WTC11 (cell line): ENCODE data around the gene LDLRAD4. TPM values are rescaled to one million over a fixed set of nuclear protein-coding genes. Genes with fewer than 3 reads are reported as not detected.

Experiments
- ATAC-seq: fragments of 200-7000 bp; cut with Tn5 transposase; 2 replicates; pipeline ENCODE4 v1.10.0; 2021; ENCODE audit warnings: mild to moderate bottlenecking, moderate library complexity
- CTCF ChIA-PET: fragments of 300-600 bp; sonication (Branson Sonifier 250); formaldehyde crosslinking; loops from one replicate; lab custom pipeline; 2021; ENCODE audit warnings: antibody characterized with exemption; lab: Charles Lee
- POLR2A ChIA-PET: fragments of 350-600 bp; sonication (Branson Sonifier 250); formaldehyde crosslinking; loops from one replicate; lab custom pipeline; 2021; ENCODE audit warnings: antibody characterized with exemption; lab: Charles Lee
- DNase-seq: peaks from one replicate; pipeline ENCODE4 v3.0.0; 2021; ENCODE audit warnings: low spot score
- H3K27ac Mint-ChIP-seq: 2 replicates; pipeline ENCODE4 v1.8.0; 2021; ENCODE audit warnings: mixed read lengths
- H3K27me3 Mint-ChIP-seq: 2 replicates; pipeline ENCODE4 v1.8.0; 2021; ENCODE audit warnings: low read depth, mild to moderate bottlenecking, moderate library complexity, mixed read lengths
- H3K36me3 Mint-ChIP-seq: 2 replicates; pipeline ENCODE4 v1.8.0; 2021; ENCODE audit warnings: mixed read lengths
- H3K4me1 Mint-ChIP-seq: 2 replicates; pipeline ENCODE4 v1.8.0; 2022; ENCODE audit warnings: mixed read lengths
- H3K4me3 Mint-ChIP-seq: 2 replicates; pipeline ENCODE4 v1.8.0; 2021; ENCODE audit warnings: mild to moderate bottlenecking, moderate library complexity, mixed read lengths
- H3K9me3 Mint-ChIP-seq: 2 replicates; pipeline ENCODE4 v1.8.0; 2021; ENCODE audit warnings: mixed read lengths
- FOXK1 ChIP-seq: sonication (generic); formaldehyde crosslinking; IDR thresholded peaks from 2 replicates; pipeline ENCODE4 v1.8.0; 2022; ENCODE audit warnings: mild to moderate bottlenecking, moderate library complexity, missing genetic modification reagents
- IRF2 ChIP-seq: sonication (generic); formaldehyde crosslinking; IDR thresholded peaks from 2 replicates; pipeline ENCODE4 v1.8.0; 2022; ENCODE audit warnings: low read depth, missing genetic modification reagents, borderline replicate concordance
- JUN ChIP-seq: sonication (generic); formaldehyde crosslinking; IDR thresholded peaks from 2 replicates; pipeline ENCODE4 v1.8.0; 2023; ENCODE audit warnings: mild to moderate bottlenecking, missing genetic modification reagents
- NFYB ChIP-seq: sonication (generic); formaldehyde crosslinking; conservative IDR thresholded peaks from 2 replicates; pipeline ENCODE4 v1.8.0; 2022; ENCODE audit warnings: low read depth, missing genetic modification reagents
- NR2C2 ChIP-seq: sonication (generic); formaldehyde crosslinking; IDR thresholded peaks from 2 replicates; pipeline ENCODE4 v1.8.0; 2022; ENCODE audit warnings: mild to moderate bottlenecking, missing genetic modification reagents
- SOX15 ChIP-seq: fragments of 250-450 bp; sonication (Bioruptor Pico); IDR thresholded peaks from 2 replicates; pipeline ENCODE4 v1.9.0; 2021; ENCODE audit warnings: mild to moderate bottlenecking
- TEAD4 ChIP-seq: sonication (generic); formaldehyde crosslinking; IDR thresholded peaks from 2 replicates; pipeline ENCODE4 v1.8.0; 2022; ENCODE audit warnings: mild to moderate bottlenecking, missing genetic modification reagents
- ZNF263 ChIP-seq: sonication (generic); formaldehyde crosslinking; IDR thresholded peaks from 2 replicates; pipeline ENCODE4 v1.8.1; 2022; ENCODE audit warnings: low read depth, mild to moderate bottlenecking, moderate library complexity, missing genetic modification reagents
- ZNF317 ChIP-seq: sonication (generic); formaldehyde crosslinking; IDR thresholded peaks from 2 replicates; pipeline ENCODE4 v1.8.1; 2023; ENCODE audit warnings: low read depth, mild to moderate bottlenecking, moderate library complexity, missing genetic modification reagents, borderline replicate concordance
- ZNF671 ChIP-seq: fragments of 250-450 bp; sonication (Bioruptor Pico); IDR thresholded peaks from 2 replicates; pipeline ENCODE4 v1.8.0; 2021; ENCODE audit warnings: mild to moderate bottlenecking
- total RNA-seq: library from RNA; stranded (reverse); gene quantifications from 3 replicates; pipeline ENCODE4 v1.2.3, GENCODE V29; 2021
- TF ChIP-seq, protein P1 (sequence below): fragments of 250-450 bp; sonication (Bioruptor Pico); IDR thresholded peaks from 2 replicates; pipeline ENCODE4 v1.9.0; 2021; ENCODE audit warnings: mild to moderate bottlenecking, borderline replicate concordance
- TF ChIP-seq, protein P2 (sequence below): sonication (generic); formaldehyde crosslinking; IDR thresholded peaks from 2 replicates; pipeline ENCODE4 v1.8.1; 2023; ENCODE audit warnings: mild to moderate bottlenecking, missing genetic modification reagents, moderate library complexity
- TF ChIP-seq, protein P3 (sequence below): fragments of 250-450 bp; sonication (Bioruptor Pico); IDR thresholded peaks from 2 replicates; pipeline ENCODE4 v1.9.0; 2021; ENCODE audit warnings: mild to moderate bottlenecking
- TF ChIP-seq, protein P4 (sequence below): fragments of 250-450 bp; sonication (Bioruptor Pico); IDR thresholded peaks from 2 replicates; pipeline ENCODE4 v1.9.0; 2021; ENCODE audit warnings: moderate library complexity, mild to moderate bottlenecking, inconsistent platforms, borderline replicate concordance
- TF ChIP-seq, protein P5 (sequence below): sonication (generic); formaldehyde crosslinking; IDR thresholded peaks from 2 replicates; pipeline ENCODE4 v1.8.1; 2022; ENCODE audit warnings: missing genetic modification reagents, borderline replicate concordance
- TF ChIP-seq, protein P6 (sequence below): sonication (generic); formaldehyde crosslinking; IDR thresholded peaks from 2 replicates; pipeline ENCODE4 v1.8.1; 2023; ENCODE audit warnings: mild to moderate bottlenecking, missing genetic modification reagents, borderline replicate concordance
- TF ChIP-seq, protein P7 (sequence below): sonication (generic); formaldehyde crosslinking; IDR thresholded peaks from 2 replicates; pipeline ENCODE4 v1.8.1; 2023; ENCODE audit warnings: mild to moderate bottlenecking, missing genetic modification reagents

The LDLRAD4 gene
- total RNA-seq, 1 experiment from 2014 or later = 6.2 TPM

DNA sequence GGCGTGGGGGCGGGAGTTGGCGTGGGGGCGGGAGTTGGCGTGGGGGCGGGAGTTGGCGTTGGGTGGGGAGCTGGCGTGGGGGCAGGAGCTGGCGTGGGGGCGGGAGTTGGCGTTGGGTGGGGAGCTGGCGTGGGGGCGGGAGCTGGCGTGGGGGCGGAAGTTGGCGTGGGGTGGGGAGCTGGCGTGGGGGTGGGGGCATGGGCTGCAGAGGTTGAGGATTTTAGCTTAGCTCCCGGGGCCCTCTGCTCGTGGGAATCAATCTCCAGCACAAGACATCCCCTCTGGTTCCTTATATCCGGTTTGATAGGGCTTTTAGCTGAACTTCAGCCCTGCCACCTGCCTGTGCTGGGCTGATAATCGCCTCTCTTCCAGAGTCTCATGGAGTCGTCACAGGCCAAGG, 177.0 kb downstream of the LDLRAD4 start (continued):
- TF ChIP-seq, protein P1, sequence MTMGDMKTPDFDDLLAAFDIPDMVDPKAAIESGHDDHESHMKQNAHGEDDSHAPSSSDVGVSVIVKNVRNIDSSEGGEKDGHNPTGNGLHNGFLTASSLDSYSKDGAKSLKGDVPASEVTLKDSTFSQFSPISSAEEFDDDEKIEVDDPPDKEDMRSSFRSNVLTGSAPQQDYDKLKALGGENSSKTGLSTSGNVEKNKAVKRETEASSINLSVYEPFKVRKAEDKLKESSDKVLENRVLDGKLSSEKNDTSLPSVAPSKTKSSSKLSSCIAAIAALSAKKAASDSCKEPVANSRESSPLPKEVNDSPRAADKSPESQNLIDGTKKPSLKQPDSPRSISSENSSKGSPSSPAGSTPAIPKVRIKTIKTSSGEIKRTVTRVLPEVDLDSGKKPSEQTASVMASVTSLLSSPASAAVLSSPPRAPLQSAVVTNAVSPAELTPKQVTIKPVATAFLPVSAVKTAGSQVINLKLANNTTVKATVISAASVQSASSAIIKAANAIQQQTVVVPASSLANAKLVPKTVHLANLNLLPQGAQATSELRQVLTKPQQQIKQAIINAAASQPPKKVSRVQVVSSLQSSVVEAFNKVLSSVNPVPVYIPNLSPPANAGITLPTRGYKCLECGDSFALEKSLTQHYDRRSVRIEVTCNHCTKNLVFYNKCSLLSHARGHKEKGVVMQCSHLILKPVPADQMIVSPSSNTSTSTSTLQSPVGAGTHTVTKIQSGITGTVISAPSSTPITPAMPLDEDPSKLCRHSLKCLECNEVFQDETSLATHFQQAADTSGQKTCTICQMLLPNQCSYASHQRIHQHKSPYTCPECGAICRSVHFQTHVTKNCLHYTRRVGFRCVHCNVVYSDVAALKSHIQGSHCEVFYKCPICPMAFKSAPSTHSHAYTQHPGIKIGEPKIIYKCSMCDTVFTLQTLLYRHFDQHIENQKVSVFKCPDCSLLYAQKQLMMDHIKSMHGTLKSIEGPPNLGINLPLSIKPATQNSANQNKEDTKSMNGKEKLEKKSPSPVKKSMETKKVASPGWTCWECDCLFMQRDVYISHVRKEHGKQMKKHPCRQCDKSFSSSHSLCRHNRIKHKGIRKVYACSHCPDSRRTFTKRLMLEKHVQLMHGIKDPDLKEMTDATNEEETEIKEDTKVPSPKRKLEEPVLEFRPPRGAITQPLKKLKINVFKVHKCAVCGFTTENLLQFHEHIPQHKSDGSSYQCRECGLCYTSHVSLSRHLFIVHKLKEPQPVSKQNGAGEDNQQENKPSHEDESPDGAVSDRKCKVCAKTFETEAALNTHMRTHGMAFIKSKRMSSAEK (CRISPR knock-in tag) = no peak
- TF ChIP-seq, protein P2, sequence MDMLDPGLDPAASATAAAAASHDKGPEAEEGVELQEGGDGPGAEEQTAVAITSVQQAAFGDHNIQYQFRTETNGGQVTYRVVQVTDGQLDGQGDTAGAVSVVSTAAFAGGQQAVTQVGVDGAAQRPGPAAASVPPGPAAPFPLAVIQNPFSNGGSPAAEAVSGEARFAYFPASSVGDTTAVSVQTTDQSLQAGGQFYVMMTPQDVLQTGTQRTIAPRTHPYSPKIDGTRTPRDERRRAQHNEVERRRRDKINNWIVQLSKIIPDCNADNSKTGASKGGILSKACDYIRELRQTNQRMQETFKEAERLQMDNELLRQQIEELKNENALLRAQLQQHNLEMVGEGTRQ (CRISPR knock-in tag) = no peak
- TF ChIP-seq, protein P3, sequence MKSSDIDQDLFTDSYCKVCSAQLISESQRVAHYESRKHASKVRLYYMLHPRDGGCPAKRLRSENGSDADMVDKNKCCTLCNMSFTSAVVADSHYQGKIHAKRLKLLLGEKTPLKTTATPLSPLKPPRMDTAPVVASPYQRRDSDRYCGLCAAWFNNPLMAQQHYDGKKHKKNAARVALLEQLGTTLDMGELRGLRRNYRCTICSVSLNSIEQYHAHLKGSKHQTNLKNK (CRISPR knock-in tag) = no peak
- TF ChIP-seq JUN (CRISPR knock-in tag) = no peak

DNA sequence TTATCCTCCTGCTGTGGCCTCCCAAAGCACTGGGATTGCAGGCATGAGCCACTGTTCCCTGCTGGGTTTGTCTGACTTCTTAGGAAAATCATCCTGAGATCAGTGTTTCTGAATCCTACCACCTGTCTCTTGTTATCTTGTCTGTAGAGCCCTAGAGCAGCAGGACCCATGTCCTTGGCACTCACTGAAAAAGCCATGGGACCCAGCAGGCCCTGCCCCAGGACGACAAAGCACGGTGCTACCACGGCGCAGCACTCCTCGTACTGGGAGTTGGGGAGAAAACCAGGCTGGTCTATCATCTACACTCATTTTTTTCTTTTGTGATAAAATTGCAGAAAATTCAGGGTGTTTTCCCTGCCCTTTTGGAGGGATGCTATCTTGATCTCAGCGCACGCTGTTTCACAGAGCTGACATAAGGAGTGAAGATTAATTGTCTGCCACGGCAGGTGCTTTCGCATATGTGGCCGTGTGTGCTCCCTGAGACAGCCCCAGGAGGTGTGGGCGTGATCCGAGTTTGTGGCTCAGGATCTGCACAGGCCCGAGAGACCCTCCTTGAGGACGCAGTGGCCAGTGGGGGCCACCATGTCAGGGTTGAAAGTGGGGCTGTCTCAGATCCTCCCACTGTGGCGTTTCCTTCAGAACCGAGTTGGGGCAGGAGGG, 179.1 kb downstream of the LDLRAD4 start:
- Mint-ChIP-seq H3K27ac (no peak overlapping the region), H3K4me3 (no peak overlapping the region), H3K36me3 (no peaks in the 10 kb centered on the region)
- POLR2A ChIA-PET = no interaction called here
- TF ChIP-seq NR2C2 (CRISPR knock-in tag) (no peak), ZNF263 (no peak), ZNF317 (CRISPR knock-in tag) (no peak), ZNF671 (CRISPR knock-in tag) (no peak), NFYB (CRISPR knock-in tag) (no peak), SOX15 (no peak), FOXK1 (CRISPR knock-in tag) (no peak), IRF2 (CRISPR knock-in tag) (no peak), TEAD4 (CRISPR knock-in tag) (no peak)
- TF ChIP-seq, protein P4, sequence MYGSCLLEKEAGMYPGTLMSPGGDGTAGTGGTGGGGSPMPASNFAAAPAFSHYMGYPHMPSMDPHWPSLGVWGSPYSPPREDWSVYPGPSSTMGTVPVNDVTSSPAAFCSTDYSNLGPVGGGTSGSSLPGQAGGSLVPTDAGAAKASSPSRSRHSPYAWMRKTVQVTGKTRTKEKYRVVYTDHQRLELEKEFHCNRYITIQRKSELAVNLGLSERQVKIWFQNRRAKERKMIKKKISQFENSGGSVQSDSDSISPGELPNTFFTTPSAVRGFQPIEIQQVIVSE (CRISPR knock-in tag) = no peak
- TF ChIP-seq, protein P5, sequence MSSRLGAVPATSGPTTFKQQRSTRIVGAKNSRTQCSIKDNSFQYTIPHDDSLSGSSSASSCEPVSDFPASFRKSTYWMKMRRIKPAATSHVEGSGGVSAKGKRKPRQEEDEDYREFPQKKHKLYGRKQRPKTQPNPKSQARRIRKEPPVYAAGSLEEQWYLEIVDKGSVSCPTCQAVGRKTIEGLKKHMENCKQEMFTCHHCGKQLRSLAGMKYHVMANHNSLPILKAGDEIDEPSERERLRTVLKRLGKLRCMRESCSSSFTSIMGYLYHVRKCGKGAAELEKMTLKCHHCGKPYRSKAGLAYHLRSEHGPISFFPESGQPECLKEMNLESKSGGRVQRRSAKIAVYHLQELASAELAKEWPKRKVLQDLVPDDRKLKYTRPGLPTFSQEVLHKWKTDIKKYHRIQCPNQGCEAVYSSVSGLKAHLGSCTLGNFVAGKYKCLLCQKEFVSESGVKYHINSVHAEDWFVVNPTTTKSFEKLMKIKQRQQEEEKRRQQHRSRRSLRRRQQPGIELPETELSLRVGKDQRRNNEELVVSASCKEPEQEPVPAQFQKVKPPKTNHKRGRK = no peak
- TF ChIP-seq, protein P6, sequence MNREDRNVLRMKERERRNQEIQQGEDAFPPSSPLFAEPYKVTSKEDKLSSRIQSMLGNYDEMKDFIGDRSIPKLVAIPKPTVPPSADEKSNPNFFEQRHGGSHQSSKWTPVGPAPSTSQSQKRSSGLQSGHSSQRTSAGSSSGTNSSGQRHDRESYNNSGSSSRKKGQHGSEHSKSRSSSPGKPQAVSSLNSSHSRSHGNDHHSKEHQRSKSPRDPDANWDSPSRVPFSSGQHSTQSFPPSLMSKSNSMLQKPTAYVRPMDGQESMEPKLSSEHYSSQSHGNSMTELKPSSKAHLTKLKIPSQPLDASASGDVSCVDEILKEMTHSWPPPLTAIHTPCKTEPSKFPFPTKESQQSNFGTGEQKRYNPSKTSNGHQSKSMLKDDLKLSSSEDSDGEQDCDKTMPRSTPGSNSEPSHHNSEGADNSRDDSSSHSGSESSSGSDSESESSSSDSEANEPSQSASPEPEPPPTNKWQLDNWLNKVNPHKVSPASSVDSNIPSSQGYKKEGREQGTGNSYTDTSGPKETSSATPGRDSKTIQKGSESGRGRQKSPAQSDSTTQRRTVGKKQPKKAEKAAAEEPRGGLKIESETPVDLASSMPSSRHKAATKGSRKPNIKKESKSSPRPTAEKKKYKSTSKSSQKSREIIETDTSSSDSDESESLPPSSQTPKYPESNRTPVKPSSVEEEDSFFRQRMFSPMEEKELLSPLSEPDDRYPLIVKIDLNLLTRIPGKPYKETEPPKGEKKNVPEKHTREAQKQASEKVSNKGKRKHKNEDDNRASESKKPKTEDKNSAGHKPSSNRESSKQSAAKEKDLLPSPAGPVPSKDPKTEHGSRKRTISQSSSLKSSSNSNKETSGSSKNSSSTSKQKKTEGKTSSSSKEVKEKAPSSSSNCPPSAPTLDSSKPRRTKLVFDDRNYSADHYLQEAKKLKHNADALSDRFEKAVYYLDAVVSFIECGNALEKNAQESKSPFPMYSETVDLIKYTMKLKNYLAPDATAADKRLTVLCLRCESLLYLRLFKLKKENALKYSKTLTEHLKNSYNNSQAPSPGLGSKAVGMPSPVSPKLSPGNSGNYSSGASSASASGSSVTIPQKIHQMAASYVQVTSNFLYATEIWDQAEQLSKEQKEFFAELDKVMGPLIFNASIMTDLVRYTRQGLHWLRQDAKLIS (CRISPR knock-in tag) = no peak
- TF ChIP-seq, protein P7, sequence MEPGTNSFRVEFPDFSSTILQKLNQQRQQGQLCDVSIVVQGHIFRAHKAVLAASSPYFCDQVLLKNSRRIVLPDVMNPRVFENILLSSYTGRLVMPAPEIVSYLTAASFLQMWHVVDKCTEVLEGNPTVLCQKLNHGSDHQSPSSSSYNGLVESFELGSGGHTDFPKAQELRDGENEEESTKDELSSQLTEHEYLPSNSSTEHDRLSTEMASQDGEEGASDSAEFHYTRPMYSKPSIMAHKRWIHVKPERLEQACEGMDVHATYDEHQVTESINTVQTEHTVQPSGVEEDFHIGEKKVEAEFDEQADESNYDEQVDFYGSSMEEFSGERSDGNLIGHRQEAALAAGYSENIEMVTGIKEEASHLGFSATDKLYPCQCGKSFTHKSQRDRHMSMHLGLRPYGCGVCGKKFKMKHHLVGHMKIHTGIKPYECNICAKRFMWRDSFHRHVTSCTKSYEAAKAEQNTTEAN = no peak
- TF ChIP-seq, all 79 proteins: peak for 0
- Mint-ChIP-seq H3K27me3 (no peaks in the 10 kb centered on the region), H3K4me1 (no peaks in the 10 kb centered on the region), H3K9me3 (no peaks in the 10 kb centered on the region)
- DNase-seq (no peak), ATAC-seq (no peak)
- CTCF ChIA-PET = no interaction called here
